Stomach (tissue), 4 donors: ENCODE data around the gene RPL38.

Experiments
- CTCF ChIP-seq, 7 experiments: fragments of 450-650 bp in 4 of 7; fragments of 200-600 bp in 3 of 7; sonication (generic) in 3 of 7; IDR thresholded peaks; one replicate each; pipeline ENCODE4 v1.5.1; 2016 to 2019; ENCODE audit warnings: antibody characterized with exemption in 7 of 7, control low read depth in 2 of 7, mild to moderate bottlenecking in 1 of 7
- EP300 ChIP-seq: sonication (generic); formaldehyde crosslinking; IDR thresholded peaks from one replicate; pipeline ENCODE4 v1.6.1; 2017; ENCODE audit warnings: antibody characterized with exemption
- POLR2A ChIP-seq, 4 donors: fragments of 450-650 bp; IDR thresholded peaks; one replicate each; pipeline ENCODE4 v1.6.1; 2016; ENCODE audit warnings: antibody characterized with exemption in 4 of 4, control low read depth in 2 of 4, mild to moderate bottlenecking in 1 of 4, moderate library complexity in 1 of 4
- POLR2AphosphoS5 ChIP-seq, 3 donors: sonication (generic); formaldehyde crosslinking; IDR thresholded peaks; one replicate each; pipeline ENCODE4 v1.6.1; 2016; ENCODE audit warnings: antibody characterized with exemption in 3 of 3

- TF ChIP-seq POLR2AphosphoS5 (IDR thresholded peaks at IDR 0.05) = no peak
- no peak for TF ChIP-seq POLR2A (IDR thresholded peaks at IDR 0.05)
- TF ChIP-seq CTCF (IDR thresholded peaks at IDR 0.05) = no peak
- TF ChIP-seq EP300 = no peak
Observed at GRCh38 chr17:74170924-74171323, 32.6 kb upstream of the RPL38 start.
